HCT116 (cell line): Measurements from ENCODE around the gene PRRX1. TPM values are rescaled to one million over a fixed set of nuclear protein-coding genes. Genes with fewer than 3 reads are reported as not detected.

ENCODE experiments used
- ATAC-seq: fragments of 200-7000 bp; cut with Tn5 transposase; 2 replicates; pipeline ENCODE4 v1.9.1; 2020; ENCODE audit warnings: mild to moderate bottlenecking, moderate library complexity
- BruUV-seq: library from RNA; stranded (reverse); fragments of 400-500 nt; replicated peaks from 2 replicates; lab custom pipeline; 2021; lab: Mats Ljungman, UMichigan
- CTCF ChIA-PET: fragments of 300-600 bp; sonication (Branson Sonifier 250); formaldehyde crosslinking; loops from one replicate; lab custom pipeline; 2021; ENCODE audit warnings: antibody characterized with exemption; lab: Charles Lee
- POLR2A ChIA-PET: fragments of 300-600, 350-600 bp; sonication (Branson Sonifier 250); formaldehyde crosslinking; loops from one replicate; lab custom pipeline; 2021; ENCODE audit warnings: antibody characterized with exemption; lab: Charles Lee
- RAD21 ChIA-PET, 2 experiments: fragments of 300-600 bp; sonication (Branson Sonifier 250); formaldehyde crosslinking; loops; one replicate each; lab custom pipeline; 2023; ENCODE audit warnings: low total read pairs in 2 of 2; ENCODE audit not compliant: uncharacterized antibody in 2 of 2, unreplicated experiment in 2 of 2, low non-redundant PET in 1 of 2; lab: Charles Lee
- DNase-seq: peaks from one replicate; pipeline ENCODE4 v3.0.0-alpha.2; 2010; ENCODE audit warnings: low read depth, low spot score
- H2AFZ ChIP-seq: fragments of 200-600 bp; shearing (Covaris generic), sonication (generic); 2 replicates; pipeline ENCODE4 v1.6.1; 2017; ENCODE audit warnings: low read depth, mixed run types, mixed read lengths, antibody characterized with exemption, low read length; ENCODE audit not compliant: poor library complexity, severe bottlenecking
- H3K27ac ChIP-seq: 2 replicates; pipeline ENCODE4 v1.5.1; 2012; ENCODE audit warnings: low read depth, low read length
- H3K27me3 ChIP-seq: fragments of 200-600 bp; sonication (generic); 2 replicates; pipeline ENCODE4 v1.6.1; 2016; ENCODE audit warnings: mixed run types, low read length, mixed read lengths; ENCODE audit not compliant: insufficient read depth
- H3K36me3 ChIP-seq, 2 experiments: fragments of 200-500 bp in 1 of 2; fragments of 200-600 bp in 1 of 2; sonication (Bioruptor generic) in 1 of 2; sonication (generic) in 1 of 2; 2 replicates each; pipeline versions ENCODE4 v1.5.1 to v1.6.1; 2014 to 2016; ENCODE audit warnings: low read length in 2 of 2, inconsistent platforms in 1 of 2, mixed read lengths in 1 of 2, mixed run types in 1 of 2; ENCODE audit not compliant: insufficient read depth in 2 of 2, control insufficient read depth in 1 of 2
- H3K4me1 ChIP-seq, 2 experiments: fragments of 200-600 bp in 1 of 2; sonication (generic) in 1 of 2; 2 replicates each; pipeline versions ENCODE4 v1.5.1 to v1.6.1; 2012 to 2017; ENCODE audit warnings: low read length in 2 of 2, inconsistent platforms in 1 of 2, mild to moderate bottlenecking in 1 of 2, mixed read lengths in 1 of 2, mixed run types in 1 of 2, moderate library complexity in 1 of 2; ENCODE audit not compliant: insufficient read depth in 2 of 2, control insufficient read depth in 1 of 2
- H3K4me2 ChIP-seq: fragments of 200-600 bp; sonication (generic); 2 replicates; pipeline ENCODE4 v1.6.1; 2017; ENCODE audit warnings: mixed run types, low read length, mixed read lengths
- H3K4me3 ChIP-seq, 2 experiments: fragments of 200-600 bp in 1 of 2; sonication (generic) in 1 of 2; replicated peaks in 1 of 2; 2 replicates each; pipeline ENCODE4 v1.5.1; 2011 to 2016; ENCODE audit warnings: low read length in 2 of 2, control low read depth in 1 of 2, low read depth in 1 of 2, mild to moderate bottlenecking in 1 of 2, mixed read lengths in 1 of 2, mixed run types in 1 of 2
- H3K79me2 ChIP-seq: fragments of 200-600 bp; sonication (generic); 2 replicates; pipeline ENCODE4 v1.6.1; 2017; ENCODE audit warnings: mild to moderate bottlenecking, mixed run types, low read length, moderate library complexity, mixed read lengths; ENCODE audit not compliant: insufficient read depth
- H3K9ac ChIP-seq: fragments of 200-600 bp; sonication (generic); 2 replicates; pipeline ENCODE4 v1.6.1; 2016; ENCODE audit warnings: low read length, mixed read lengths
- H3K9me2 ChIP-seq: fragments of 200-600 bp; sonication (generic), shearing (Covaris generic); 2 replicates; pipeline ENCODE4 v1.6.1; 2017; ENCODE audit warnings: mixed run types, mild to moderate bottlenecking, moderate library complexity; ENCODE audit not compliant: insufficient read depth
- H3K9me3 ChIP-seq, 2 experiments: fragments of 200-500 bp in 1 of 2; fragments of 200-600 bp in 1 of 2; sonication (Bioruptor generic) in 1 of 2; sonication (generic) in 1 of 2; 2 replicates each; pipeline ENCODE4 v1.6.1; 2014 to 2017; ENCODE audit warnings: low read length in 2 of 2, mixed read lengths in 2 of 2, inconsistent platforms in 1 of 2, low read depth in 1 of 2, mild to moderate bottlenecking in 1 of 2, mixed run types in 1 of 2, moderate library complexity in 1 of 2; ENCODE audit not compliant: control insufficient read depth in 1 of 2, insufficient read depth in 1 of 2
- H4K20me1 ChIP-seq: fragments of 200-600 bp; sonication (generic), shearing (Covaris generic); 2 replicates; pipeline ENCODE4 v1.6.1; 2017; ENCODE audit warnings: mixed run types, mild to moderate bottlenecking, moderate library complexity; ENCODE audit not compliant: insufficient read depth
- CBX3 ChIP-seq: IDR thresholded peaks from 2 replicates; pipeline ENCODE4 v1.6.1; 2012; ENCODE audit warnings: low read depth
- CTCF ChIP-seq, 3 experiments: fragments of 200-600 bp in 1 of 3; sonication (generic) in 1 of 3; IDR thresholded peaks in 2 of 3; conservative IDR thresholded peaks in 1 of 3; 2 replicates each; pipeline ENCODE4 v1.5.1; 2012 to 2017; ENCODE audit warnings: low read depth in 2 of 3, low read length in 2 of 3, antibody characterized with exemption in 1 of 3, borderline replicate concordance in 1 of 3, control low read depth in 1 of 3, mild to moderate bottlenecking in 1 of 3, mixed read lengths in 1 of 3, mixed run types in 1 of 3, moderate library complexity in 1 of 3; ENCODE audit not compliant: insufficient read depth in 1 of 3
- EGR1 ChIP-seq: IDR thresholded peaks from 2 replicates; pipeline ENCODE4 v1.6.1; 2012; ENCODE audit warnings: low read depth
- ELF1 ChIP-seq: IDR thresholded peaks from 2 replicates; pipeline ENCODE4 v1.6.1; 2012; ENCODE audit warnings: low read depth, borderline replicate concordance
- EZH2 ChIP-seq: fragments of 200-600 bp; sonication (generic); IDR thresholded peaks from 2 replicates; pipeline ENCODE4 v1.6.1; 2017; ENCODE audit warnings: antibody characterized with exemption, mixed run types
- JUND ChIP-seq: IDR thresholded peaks from 2 replicates; pipeline ENCODE4 v1.6.1; 2012
- MAX ChIP-seq: IDR thresholded peaks from 2 replicates; pipeline ENCODE4 v1.6.1; 2012
- SIN3A ChIP-seq: IDR thresholded peaks from 2 replicates; pipeline ENCODE4 v1.6.1; 2012; ENCODE audit warnings: low read depth
- YY1 ChIP-seq: IDR thresholded peaks from 2 replicates; pipeline ENCODE4 v1.6.1; 2011; ENCODE audit warnings: low read length, low read depth, moderate library complexity, mild to moderate bottlenecking; ENCODE audit not compliant: insufficient replicate concordance; ENCODE audit errors: extremely low read depth
- ZFX ChIP-seq: fragments of 450-650 bp; IDR thresholded peaks from 2 replicates; pipeline ENCODE4 v1.6.1; 2017
- ZNF274 ChIP-seq: fragments of 200-500 bp; sonication (Bioruptor generic); IDR thresholded peaks from 2 replicates; pipeline ENCODE4 v1.6.1; 2014; ENCODE audit warnings: mild to moderate bottlenecking, low read depth, low read length, inconsistent platforms
- intact Hi-C: fragments of 100-400 bp; cut with micrococcal nuclease; formaldehyde crosslinking; loops from 2 replicates; pipeline ENCODE4 v1.10.0; 2022
- total RNA-seq: library from RNA; stranded (reverse); gene quantifications from one replicate; pipeline ENCODE4 v1.2.1, GENCODE V29; 2021; ENCODE audit not compliant: unreplicated experiment

The PRRX1 gene
- total RNA-seq, 1 experiment from 2014 or later: 0.37 TPM

- no peak overlapping the region for H3K9ac ChIP-seq
- no peaks in the 10 kb centered on the region for H3K9me2 ChIP-seq
- DNase-seq (no peak), ATAC-seq (no peak)
- POLR2A ChIA-PET: no interaction called here
- H3K79me2 ChIP-seq: no peaks in the 10 kb centered on the region
- intact Hi-C loops: no loop called here
- H2AFZ ChIP-seq: no peak overlapping the region
- H3K27ac ChIP-seq: no peak overlapping the region
- CTCF ChIA-PET: interaction anchor here (1.5 kb wide), 1 partner anchor 13 kb away, joined by 5 read pairs; no protein-coding TSS in a partner anchor
- H3K4me1 ChIP-seq: peaks cover 0 to under 1% of the 10 kb centered on the region in 2 experiments; a peak in 1 of 4 replicates
- no TSS peak for BruUV-seq
- no peak overlapping the region for H3K4me2 ChIP-seq
- no peaks in the 10 kb centered on the region for H3K27me3 ChIP-seq
- RAD21 ChIA-PET: no interaction called here
- no peaks in the 10 kb centered on the region for H3K9me3 ChIP-seq
- no peak overlapping the region for H3K4me3 ChIP-seq
- TF ChIP-seq ZNF274 (no peak), CBX3 (no peak), JUND (no peak), CTCF (IDR thresholded peaks at IDR 0.05 in 2 of 3, conservative IDR thresholded peaks at IDR 0.05 in 1 of 3; ENCODE audit: borderline replicate concordance in 1 of 3, insufficient read depth in 1 of 3, low read depth in 2 of 3, low read length in 2 of 3) (no peak), SIN3A (no peak), MAX (no peak), YY1 (no peak), EZH2 (no peak), EGR1 (no peak), ELF1 (no peak), ZFX (no peak)
- H3K36me3 ChIP-seq: no peaks in the 10 kb centered on the region
- H4K20me1 ChIP-seq: no peaks in the 10 kb centered on the region
Measured at GRCh38 chr1:170701962-170702361, 38.0 kb downstream of the PRRX1 start.
